KMS-11 (cell line): ENCODE results near the gene CHST11.
A peak's percentile ranks its signal among the peaks of the same experiment; 100 is the strongest.

Experiments used
- H2AFZ ChIP-seq: fragments of 200-600 bp; sonication (generic); 2 replicates; pipeline ENCODE4 v1.6.1; 2016; ENCODE audit warnings: antibody characterized with exemption, mixed run types, low read depth
- H3K27ac ChIP-seq: fragments of 200-600 bp; sonication (generic); 2 replicates; pipeline ENCODE4 v1.6.1; 2016; ENCODE audit warnings: mild to moderate bottlenecking, mixed run types
- H3K27me3 ChIP-seq: fragments of 200-600 bp; sonication (generic); 2 replicates; pipeline ENCODE4 v1.6.1; 2017; ENCODE audit warnings: mild to moderate bottlenecking, low read depth, mixed run types, moderate library complexity; ENCODE audit not compliant: insufficient read depth
- H3K36me3 ChIP-seq: fragments of 200-600 bp; sonication (generic); 2 replicates; pipeline ENCODE4 v1.6.1; 2017; ENCODE audit warnings: mild to moderate bottlenecking, mixed run types; ENCODE audit not compliant: insufficient read depth
- H3K4me1 ChIP-seq: fragments of 200-600 bp; sonication (generic); 2 replicates; pipeline ENCODE4 v1.6.1; 2016; ENCODE audit warnings: mild to moderate bottlenecking, low read depth, mixed run types; ENCODE audit not compliant: poor library complexity, severe bottlenecking
- H3K4me2 ChIP-seq: fragments of 200-600 bp; sonication (generic); 2 replicates; pipeline ENCODE4 v1.7.0; 2016; ENCODE audit warnings: mild to moderate bottlenecking, mixed run types
- H3K4me3 ChIP-seq: fragments of 200-600 bp; sonication (generic); IDR thresholded peaks from 2 replicates; pipeline ENCODE4 v1.6.1; 2017; ENCODE audit warnings: low read depth, low read length, mixed read lengths; ENCODE audit not compliant: insufficient read depth
- H3K79me2 ChIP-seq: fragments of 200-600 bp; sonication (generic); 2 replicates; pipeline ENCODE4 v1.6.1; 2016; ENCODE audit warnings: low read depth, mixed run types; ENCODE audit not compliant: insufficient read depth
- H3K9ac ChIP-seq: fragments of 200-600 bp; sonication (generic); 2 replicates; pipeline ENCODE4 v1.6.1; 2016; ENCODE audit warnings: mild to moderate bottlenecking, mixed run types
- H4K20me1 ChIP-seq: fragments of 200-600 bp; sonication (generic); 2 replicates; pipeline ENCODE4 v1.6.1; 2016; ENCODE audit warnings: mild to moderate bottlenecking, mixed run types; ENCODE audit not compliant: insufficient read depth
- CTCF ChIP-seq: fragments of 200-600 bp; sonication (generic); conservative IDR thresholded peaks from 2 replicates; pipeline ENCODE4 v1.6.1; 2017; ENCODE audit warnings: low read depth, mild to moderate bottlenecking, antibody characterized with exemption, low read length, moderate library complexity, mixed read lengths

The CHST11 gene

DNA sequence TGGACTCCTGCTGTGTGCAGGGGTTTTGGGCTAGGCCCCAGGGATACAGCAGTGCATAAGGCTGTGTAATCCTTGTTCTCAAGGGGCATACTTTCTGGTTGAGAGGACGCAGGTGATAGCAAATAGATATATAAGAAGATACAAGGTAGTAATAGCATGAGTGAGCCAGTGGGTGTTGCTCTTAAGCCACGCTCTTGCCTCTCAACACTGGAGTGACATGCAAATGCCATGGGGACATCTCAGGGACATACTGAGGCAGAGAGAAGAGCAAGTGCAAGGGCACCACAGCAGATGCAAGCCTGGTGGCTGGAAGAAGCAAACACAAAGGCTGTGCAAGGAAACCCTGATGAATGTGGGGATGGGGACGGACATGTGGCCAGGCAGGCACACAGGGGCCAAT is 223.3 kb downstream of the CHST11 start:
- H3K4me3 ChIP-seq = no peak overlapping the region
- no peaks in the 10 kb centered on the region for H3K27me3 ChIP-seq
- H4K20me1 ChIP-seq = no peaks in the 10 kb centered on the region
- no peaks in the 10 kb centered on the region for H3K79me2 ChIP-seq
- TF ChIP-seq CTCF = no peak
- H3K36me3 ChIP-seq = no peaks in the 10 kb centered on the region
- peaks cover 36% of the 10 kb centered on the region for H3K4me1 ChIP-seq
- H3K27ac ChIP-seq = no peak overlapping the region
- no peak overlapping the region for H2AFZ ChIP-seq
- H3K9ac ChIP-seq = no peak overlapping the region
- 0 out of 2 replicates have a peak overlapping the region, but pooled peaks have one; percentile 13 for H3K4me2 ChIP-seq

DNA sequence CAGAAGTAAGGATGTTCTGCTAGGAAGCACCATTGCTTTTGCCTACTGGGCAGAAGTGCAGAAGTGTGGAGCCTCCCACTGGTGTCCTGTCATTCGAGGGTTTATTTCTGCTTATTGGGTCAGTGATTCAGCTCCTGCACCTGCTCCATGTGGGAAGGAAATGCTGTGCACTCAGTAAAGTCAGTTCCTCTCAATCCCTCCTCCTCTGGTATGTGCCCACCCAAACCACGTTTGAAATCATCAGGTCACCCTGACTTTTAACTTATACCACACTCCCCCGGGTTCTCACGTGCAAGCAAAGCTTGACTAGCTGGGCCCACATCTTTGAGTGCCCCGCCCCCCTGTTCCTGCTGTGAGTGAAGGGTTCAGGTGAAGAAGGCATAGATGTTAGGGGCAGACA is 223.7 kb downstream of the CHST11 start:
- no peak overlapping the region for H2AFZ ChIP-seq
- no peaks in the 10 kb centered on the region for H3K36me3 ChIP-seq
- no peak for TF ChIP-seq CTCF
- peaks cover 36% of the 10 kb centered on the region for H3K4me1 ChIP-seq
- H4K20me1 ChIP-seq = no peaks in the 10 kb centered on the region
- H3K4me2 ChIP-seq = no peak overlapping the region; the same call in 1 of the 2 replicates
- no peak overlapping the region for H3K27ac ChIP-seq
- H3K4me3 ChIP-seq = no peak overlapping the region
- H3K79me2 ChIP-seq = no peaks in the 10 kb centered on the region
- H3K9ac ChIP-seq = no peak overlapping the region
- H3K27me3 ChIP-seq = no peaks in the 10 kb centered on the region

DNA sequence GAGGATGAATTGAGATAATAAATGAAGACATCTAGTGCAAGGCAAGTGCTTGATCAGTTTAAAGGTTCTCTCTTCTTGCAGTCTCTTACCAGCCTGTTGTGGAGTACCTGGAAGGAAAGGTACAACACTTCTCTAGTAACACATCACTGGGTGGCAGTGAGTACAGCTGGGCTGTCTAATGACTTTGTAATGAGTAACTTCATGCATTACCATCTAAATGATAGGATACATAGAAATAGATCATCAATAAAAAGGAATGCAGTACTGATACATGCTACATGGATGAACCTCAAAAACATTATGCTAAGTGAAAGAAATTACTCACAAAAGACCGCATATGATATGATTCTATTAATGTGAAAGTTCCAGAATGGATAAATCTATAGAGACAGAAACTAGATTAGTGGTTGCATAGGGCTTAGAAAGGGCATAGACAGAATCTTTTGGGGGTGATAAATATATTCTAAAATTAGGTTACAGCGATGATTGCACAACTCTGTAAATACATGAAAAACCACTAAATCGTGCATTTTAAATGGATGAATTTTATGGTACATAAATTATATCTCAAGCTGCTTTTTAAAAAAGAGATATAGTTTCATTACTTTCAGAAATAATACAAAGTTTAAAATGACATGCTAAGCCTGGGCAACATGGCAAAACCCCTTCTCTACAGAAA is 224.4 kb downstream of the CHST11 start:
- Histone ChIP-seq H4K20me1 (no peaks in the 10 kb centered on the region), H3K4me2 (peak overlapping the region; percentile 1; the same call in 1 of the 2 replicates), H3K4me1 (peaks cover 36% of the 10 kb centered on the region), H2AFZ (no peak overlapping the region), H3K79me2 (no peaks in the 10 kb centered on the region), H3K9ac (no peak overlapping the region), H3K27me3 (no peaks in the 10 kb centered on the region), H3K4me3 (no peak overlapping the region), H3K27ac (no peak overlapping the region), H3K36me3 (no peaks in the 10 kb centered on the region)
- no peak for TF ChIP-seq CTCF

- Histone ChIP-seq H3K4me1 (peaks cover 36% of the 10 kb centered on the region), H3K79me2 (no peaks in the 10 kb centered on the region), H3K4me3 (no peak overlapping the region), H2AFZ (no peak overlapping the region), H3K4me2 (peak overlapping the region; percentile 21; the same call in 1 of the 2 replicates), H4K20me1 (no peaks in the 10 kb centered on the region), H3K36me3 (no peaks in the 10 kb centered on the region), H3K27me3 (no peaks in the 10 kb centered on the region), H3K9ac (no peak overlapping the region), H3K27ac (no peak overlapping the region)
- TF ChIP-seq CTCF = no peak
Measured at GRCh38 chr12:104682790-104683279, 226.1 kb downstream of the CHST11 start.
